Measurements from ENCODE around the gene MAP3K5.
"Not testable (repeated sequence)": the region's sequence is repeated elsewhere in the genome, so short reads cannot be mapped to it uniquely, and the experiment has no call there.

MAP3K5 gene

DNA sequence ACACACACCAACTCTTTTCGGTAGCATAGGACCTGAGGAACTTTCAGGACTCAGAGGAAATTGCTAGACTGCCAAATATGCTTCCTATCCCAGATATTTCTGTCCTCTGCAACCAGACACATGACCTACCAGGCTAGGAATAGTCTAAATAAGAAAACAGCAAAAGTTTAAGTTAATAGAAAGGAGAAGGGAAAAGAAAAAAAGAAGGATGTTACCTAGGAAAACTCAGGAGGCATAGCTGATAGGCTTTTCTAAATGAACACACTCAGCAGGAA lies 74.6 kb downstream of the MAP3K5 start:
- no peak for DNase-seq

DNA sequence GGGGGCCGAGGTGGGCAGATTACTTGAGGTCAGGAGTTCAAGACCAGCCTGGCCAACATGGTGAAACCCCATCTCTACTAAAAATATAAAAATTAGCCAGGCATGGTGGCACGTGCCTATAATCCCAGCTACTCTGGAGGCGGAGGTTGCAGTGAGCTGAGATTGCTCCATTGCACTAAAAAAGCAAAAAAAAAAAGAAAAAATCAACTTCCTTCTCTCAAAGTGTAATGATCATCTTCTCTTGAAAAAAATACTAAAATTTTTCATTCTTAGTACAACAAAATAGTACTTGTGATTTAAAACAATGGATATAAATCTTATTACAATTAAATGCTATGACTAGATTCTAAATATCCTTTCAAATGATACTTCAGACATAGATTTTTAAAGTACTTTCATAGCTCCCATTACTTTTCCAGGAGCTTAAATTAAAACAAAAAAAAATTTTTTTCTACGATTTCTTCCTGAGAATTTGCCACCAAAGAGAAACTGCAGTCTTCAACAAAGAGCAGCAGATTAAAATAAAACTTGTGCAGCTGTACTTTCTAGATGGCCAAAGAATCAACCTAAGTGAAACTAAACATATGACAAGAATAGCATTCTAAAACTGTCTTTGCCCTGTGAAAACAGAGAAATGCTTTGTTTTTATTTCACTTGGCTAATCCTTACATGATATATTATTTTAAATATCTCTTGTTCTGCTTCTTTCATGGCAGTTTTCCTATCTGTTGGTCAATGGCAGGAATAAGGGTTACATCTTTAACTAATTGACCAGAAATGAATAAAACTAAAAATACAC lies 75.2 kb downstream of the MAP3K5 start:
- no peak for DNase-seq

DNA sequence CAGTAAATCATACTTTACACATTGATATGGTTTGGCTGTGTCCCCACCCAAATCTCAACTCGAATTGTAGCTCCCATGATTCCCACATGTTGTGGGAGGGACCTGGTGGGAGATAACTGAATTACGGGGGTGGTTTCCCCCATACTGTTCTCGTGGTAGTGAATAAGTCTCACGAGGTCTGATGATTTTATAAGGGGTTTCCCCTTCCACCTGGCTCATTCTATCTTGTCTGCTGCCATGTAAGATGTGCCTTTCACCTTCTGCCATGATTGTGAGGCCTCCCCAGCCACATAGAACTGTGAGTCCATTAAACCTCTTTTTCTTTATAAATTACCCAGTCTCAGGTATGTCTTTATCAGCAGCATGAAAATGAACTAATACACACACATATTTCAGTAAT lies 79.6 kb downstream of the MAP3K5 start:
- DNase-seq: not testable (repeated sequence)

DNA sequence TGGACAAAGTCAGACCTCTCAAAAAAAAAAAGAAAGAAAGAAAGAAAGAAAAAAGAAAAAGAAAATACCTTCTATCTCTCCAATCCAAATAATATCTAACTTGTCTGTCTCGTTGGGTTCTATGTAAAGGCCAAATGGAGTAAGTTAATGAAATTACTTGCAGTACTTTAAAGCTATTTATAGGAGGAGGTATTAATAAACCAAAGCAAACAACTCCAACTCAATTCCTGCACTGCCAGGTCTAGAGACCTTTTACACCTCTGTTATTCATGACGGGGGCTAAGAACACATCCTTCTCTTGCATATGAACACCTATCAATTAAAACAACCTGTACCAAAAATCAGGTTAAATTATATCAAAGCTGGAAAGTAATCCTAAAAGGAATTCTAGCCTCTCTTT lies 80.6 kb downstream of the MAP3K5 start:
- DNase-seq: no peak

DNA sequence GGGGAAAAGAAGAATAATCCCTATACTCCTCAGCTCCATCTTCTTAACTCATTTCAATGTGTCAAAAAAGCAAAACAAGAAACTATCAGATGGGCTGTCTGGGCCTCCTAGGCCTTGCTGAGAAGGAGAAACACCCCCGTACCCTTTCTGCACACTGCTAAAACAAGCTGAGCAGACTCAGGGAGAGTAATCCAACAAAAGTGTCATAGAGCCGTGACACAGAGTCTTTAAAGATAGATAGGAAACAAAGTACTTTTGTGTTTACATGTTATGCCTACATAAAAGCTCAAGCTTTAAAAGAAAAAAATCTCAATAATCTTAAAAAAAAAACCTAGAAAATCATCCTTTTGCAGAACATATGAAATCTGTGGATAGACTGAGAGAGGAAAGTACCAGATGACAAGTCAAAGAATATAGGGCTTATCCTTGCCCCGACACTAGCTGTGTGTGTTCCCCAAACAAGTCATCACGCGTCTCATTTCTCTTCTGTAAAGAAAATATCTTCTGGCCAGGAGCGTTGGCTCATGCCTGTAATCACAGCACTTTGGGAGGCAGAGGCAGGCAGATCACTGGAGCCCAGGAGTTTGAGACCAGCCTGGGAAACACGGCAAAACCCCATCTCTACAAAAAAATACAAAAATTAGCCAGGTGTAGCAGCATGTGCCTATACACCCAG lies 81.3 kb downstream of the MAP3K5 start:
- DNase-seq: no peak

DNA sequence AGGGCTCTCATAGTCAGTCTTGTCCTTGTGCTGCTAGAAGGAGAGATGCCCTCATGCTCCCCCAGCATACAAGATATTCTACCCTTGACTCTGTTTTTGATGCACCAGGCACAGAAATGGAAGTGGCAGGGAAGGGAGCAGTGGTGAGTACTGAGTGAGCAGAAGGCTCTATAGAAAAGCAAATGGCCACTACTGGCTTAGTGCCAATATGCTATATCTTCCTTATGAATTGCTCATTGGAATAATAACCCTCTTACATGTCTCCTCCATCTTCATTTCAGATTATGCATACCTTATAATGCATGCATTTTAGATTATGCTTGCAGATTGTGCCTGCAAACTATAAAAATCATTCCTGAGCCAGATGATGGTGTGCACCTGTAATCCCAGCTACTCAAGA lies 82.8 kb downstream of the MAP3K5 start:
- no peak for DNase-seq

DNA sequence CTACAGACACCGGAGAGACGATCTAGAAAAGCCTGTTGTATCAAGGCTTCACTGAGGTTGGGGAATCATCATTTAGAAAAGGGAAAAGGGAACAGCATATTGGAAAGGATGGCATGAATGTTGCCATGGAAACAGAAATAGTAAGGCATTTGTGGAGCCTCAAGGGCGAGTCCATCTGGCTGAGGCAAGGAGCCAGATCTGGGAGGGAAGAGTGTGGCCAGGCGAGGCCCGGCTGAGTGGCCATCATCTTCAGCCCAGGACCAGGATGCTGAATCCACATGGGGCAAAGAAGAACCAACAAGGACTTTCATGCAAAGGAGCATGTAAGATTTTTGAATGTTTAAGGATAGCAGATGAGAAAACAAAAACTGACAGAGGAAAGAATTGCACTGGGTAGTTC lies 85.8 kb downstream of the MAP3K5 start:
- no peak for DNase-seq

DNA sequence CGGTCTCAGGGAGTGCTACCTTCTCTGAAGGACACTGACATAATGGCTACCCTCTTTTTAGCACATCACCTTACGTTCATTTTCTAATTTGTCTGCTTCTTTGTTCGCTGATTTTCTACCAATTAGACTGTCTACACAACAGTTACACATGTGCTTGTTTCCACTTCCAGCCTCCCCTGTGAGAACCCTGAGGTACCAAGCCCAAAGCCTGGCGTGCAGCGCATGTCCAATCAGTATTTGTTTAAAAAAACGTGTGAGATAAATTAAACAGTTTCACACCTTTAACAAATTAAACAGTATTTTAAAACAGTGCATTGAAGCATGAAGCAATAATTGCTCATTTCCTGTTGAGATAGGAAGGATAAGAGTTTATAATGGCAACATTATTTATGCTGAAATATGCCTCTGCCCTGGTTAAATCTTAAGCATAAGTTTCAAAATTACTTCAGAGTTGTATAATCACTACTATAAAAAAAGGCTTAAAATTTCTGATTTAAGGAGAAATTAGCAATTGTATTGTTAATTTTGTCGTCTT lies 88.9 kb downstream of the MAP3K5 start:
- DNase-seq: no peak

DNA sequence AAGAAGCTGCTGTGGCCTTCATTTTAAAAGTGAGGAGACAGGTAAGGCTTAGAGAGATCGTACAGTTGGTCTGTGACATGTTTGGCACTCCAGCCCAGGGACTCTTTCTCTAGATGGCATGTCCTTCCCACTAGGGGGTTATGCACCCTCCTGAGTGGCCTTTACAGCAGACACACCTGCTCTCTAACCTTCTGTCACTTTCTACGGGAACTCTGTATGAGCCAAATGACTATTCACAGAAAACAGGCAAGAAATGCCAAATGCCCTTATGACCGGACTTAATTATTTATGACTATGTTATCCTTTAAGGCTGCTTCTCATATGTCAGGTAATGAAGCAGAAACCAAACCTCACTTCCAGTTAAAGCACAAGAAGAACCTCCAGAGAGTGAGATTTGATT lies 91.2 kb downstream of the MAP3K5 start:
- no peak for DNase-seq

DNA sequence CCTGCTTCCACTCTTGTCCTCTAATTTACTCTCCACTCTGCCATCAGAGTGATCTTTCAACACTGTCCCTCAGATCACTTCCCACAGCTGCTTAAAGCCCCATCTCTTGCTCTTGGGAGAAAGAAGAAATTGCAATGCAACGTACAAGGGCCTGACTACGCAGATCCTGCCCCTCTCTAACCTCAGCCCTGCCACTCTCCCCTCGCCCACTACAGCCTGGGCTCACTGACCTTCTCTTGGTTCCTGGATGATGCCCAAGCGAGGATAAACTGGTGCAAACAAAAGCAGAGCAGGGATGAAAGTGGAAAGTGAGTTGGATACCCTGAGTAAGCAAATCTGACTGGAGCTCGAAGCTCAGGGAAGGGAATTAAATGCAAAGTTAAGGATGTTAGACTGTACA lies 92.9 kb downstream of the MAP3K5 start:
- DNase-seq: no peak

DNA sequence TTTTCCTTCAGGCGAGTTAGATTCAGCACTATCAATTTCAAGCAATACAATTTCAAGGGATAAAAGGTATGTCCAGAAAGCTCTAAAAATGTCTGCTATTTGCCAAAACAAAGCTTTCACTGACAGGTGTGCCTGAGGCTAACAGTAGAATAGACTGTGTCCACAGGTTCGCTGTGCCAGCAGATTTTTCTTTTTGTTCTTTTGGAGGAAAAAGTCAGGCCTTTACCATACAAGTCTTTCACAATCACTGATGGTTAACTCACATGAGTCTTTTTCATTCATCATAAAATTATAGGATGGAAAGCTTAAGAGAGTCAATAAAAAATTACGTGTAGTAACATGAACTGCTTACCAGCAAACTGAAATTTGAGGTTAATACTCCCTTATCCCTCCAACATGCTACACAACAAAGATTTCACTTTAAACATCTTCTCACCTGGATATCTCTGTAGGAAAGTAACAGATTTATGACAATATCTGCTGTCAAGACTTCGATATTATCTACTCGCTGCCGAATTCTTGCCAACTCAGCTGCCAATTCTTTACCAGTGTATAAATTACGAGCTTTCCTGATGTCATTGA lies 95.4 kb downstream of the MAP3K5 start:
- no peak for DNase-seq

DNA sequence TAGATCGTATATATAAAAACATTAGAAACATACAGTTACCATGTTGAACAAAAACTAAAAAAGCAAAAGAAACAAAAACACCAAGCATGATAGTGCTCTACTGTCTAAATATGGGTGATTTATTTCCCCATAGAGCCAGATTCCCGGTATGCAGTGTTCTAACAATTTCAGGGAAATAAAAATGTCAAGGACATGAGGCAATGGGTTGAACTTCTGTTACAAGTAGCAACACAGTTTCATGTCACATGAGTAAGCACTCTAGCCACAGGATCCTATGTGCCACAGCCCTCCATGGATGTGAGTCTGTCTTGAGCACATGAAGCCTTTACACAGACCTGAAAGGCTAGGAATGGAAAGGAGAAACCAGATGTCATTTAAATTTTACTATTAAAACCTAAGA lies 96.0 kb downstream of the MAP3K5 start:
- DNase-seq: no peak

DNA sequence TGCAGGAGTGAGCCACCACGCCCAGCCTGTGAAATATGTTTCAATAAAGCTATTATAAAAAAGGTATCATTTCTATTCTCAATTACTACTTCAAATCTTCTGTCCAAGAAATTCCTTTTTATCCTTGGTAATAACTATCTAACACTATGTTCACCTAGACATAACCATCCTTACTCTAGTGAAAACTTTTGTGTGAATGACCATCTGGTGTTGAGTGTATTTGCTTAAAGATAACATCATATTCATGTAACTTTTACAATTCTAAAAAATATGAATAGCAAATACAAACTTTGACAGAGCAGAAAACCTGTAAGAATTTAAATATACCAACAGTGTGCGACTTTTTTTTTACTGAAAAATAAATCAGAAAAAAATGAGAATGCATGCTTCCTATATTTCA lies 96.9 kb downstream of the MAP3K5 start:
- DNase-seq: no peak

DNA sequence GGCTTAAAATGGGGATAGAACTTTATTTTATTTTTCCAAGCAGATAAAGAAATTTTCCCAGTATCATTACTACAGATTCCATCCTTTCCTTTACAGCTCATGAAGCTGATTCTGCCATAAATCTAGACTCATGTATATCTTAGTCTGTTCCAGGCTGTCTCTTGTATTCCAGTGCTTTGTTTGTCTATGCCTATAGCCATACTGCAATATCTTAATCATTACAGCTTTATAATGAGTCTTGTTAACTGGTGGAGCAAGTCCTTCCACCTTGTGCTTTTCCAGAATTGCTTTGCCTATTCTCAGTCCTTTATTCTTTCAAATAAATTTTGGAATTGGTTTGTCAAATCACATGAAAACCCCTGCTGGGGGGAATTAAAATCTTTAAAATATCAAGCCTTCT lies 99.2 kb downstream of the MAP3K5 start:
- DNase-seq: no peak

DNA sequence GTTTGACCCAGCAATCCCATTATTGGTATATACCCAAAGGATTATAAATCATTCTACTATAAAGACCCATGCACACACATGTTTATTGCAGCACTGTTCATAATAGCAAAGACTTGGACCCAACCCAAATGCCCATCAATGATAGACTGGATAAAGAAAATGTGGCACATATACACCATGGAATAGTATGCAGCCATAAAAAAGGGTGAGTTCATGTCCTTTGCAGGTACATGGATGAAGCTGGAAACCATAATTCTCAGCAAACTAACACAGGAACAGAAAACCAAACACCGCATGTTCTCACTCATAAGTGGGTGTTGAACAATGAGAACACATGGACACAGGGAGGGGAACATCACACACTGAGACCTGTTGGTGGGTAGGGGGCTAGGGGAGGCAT lies 104.4 kb downstream of the MAP3K5 start:
- DNase-seq: not testable (repeated sequence)

DNA sequence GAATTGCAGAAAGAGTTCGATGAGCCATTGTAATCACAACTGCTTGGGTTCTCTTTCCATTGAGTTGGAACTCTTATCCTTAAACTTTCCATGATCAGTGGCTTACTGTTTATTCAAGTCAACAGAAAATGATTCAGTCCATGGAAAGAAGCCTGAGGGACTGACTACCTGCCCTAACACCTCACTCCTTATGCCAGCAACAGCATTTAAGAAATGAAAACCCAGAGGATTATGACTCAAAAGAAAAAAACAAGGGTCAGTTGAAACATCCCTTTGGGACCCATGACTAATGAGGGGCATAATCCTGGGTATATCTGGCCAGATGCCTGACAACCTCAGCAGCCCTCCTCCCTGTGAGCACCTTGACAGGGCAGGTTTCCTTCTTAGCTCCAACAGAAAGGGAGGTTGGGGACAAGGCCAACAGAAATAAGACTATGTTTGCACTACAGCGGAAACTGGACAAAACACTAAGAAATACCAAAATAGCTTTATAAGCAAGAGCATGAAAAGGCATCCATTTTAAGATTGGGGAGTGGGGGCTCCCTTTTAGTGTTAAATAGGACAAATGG lies 106.7 kb downstream of the MAP3K5 start:
- DNase-seq: no peak

DNA sequence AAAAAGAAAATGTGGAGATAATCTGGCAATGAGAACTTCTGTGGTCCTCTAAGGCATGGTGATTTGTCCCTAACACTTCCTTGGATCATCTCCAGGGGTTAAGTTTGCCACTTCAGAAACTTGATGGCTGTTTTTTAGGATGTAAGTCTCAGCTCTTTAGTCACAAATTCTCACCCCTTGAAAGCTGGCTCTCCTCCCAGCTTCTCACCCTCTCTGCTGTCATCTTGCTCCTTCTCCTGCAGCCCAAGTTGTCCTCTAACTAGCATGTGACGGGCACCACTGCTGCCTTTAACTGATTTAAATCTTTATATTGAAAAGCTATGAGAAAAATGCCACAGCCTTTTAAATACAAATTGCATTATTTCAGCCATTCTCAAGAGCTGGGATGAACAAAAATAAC lies 107.8 kb downstream of the MAP3K5 start:
- no peak for DNase-seq

DNA sequence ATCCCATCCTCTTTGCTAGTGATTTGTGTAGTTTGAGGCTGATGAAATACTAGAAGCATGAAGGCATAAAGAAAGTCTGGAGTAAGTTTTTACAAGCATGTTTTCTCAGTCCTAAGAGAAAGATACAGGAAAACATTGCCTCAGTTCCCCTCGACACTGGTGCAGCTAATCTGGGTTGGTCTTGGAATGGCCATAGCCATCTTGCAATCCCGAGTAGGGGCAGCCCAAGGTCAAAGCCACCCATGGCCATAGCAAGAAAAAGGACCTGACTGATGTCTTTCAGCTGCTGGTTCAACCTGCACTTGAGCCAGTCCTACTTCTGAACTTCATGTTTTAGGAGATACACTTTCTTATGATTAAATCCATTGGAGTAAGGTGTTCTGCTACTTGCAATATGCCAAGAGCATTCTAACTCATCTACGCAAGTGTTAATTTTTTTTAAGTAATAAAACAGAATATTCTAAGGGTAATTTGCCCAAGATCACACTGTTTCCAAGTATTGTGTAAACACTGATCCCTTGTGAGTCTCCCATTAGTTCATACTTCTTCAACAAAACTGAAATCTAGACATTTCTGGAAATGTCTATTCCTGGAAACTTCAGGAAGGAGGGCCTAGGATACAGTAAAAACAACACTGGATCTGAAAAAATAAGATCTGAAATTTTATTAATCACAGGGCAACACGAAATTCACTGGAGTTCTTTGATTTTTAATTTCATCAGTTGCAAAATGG lies 108.9 kb downstream of the MAP3K5 start:
- no peak for DNase-seq

DNA sequence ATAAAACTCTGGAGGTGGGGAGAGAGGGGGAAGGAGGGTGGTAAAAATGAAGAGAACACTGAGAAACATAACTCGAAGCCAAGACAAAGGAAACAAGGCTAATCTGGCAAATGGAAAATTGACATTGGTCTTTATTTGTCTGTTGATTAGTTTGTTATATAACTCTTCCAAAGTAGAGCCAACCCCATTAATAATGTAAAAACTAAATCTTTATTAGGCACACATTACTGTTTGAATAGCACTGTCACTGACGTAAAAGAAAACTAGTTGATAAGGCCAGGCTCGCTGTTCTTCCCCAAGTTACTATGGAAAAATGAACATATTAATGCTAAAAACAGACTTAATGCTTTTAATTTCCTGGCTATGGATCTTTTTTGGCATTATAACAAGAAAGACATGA lies 110.0 kb downstream of the MAP3K5 start:
- DNase-seq: no peak

DNA sequence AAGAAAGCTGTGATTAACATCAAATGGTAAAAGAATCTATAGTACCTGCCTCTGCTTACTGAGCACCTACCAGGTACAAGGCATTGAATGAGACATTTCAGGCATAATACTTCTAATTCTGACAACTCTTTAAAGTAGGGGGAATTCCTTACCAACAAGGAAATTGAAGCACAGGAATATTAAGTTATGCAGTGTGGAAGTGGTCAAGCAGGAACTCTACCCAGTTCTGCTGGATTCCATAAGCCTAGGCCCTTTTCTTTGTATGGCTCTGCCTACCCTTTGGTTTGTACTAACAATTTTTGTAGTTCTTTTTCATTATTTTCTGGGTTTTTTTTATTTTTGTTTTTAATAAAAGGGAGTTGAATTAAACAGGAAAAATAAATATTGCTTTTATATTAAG lies 114.5 kb downstream of the MAP3K5 start:
- DNase-seq: no peak

DNA sequence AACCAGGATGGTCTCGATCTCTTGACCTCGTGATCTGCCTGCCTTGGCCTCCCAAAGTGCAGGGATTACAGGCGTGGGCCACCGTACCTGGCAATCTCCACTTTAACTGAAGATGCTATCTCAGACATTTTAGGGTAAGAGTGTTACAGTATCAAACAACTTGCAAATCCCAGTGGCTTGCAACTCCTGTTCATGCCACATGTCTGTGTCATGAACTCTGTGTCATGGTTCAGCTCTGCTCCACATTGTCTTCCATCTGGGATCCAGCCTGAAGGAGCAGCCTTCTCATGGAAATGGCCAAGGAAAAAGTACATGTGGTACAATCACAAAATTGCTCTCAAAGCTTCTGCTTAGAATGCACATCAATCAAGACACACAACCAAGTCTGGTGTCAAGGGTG lies 114.9 kb downstream of the MAP3K5 start:
- no peak for DNase-seq

DNA sequence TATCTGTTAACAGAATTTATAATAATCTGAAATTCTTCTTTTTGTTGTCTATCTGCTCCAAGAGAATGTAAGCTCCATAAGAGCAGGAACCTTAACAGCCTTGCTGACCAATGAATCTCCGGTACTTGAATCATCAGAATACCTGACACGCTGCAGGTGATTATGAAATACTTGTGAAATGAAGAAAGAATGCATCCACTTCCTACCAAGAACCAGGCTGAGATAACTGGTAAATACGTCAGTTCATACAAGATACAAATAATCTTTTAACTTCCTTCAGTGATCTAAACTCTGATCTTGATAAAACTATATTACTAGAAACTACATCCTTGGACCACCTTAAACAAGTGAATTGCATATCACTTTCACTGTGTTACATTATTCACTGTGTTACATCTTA lies 116.2 kb downstream of the MAP3K5 start:
- no peak for DNase-seq

DNA sequence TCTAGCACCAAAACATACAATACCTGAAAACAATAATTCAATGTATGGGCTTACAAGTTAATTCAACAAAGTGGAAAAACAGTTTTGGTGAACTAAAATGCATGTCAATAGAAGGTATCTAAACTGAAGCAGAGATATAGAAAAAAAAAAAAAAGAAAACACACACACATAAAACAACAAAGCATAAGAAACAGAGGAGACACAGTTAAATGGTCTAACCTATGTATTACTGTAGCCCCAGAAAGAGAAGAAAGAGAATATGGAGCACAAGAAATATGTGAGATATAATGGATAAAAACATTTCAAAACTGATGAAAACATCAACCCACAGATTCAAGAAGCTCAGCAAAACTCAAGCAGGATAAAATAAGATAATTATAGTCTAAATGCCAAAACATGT lies 118.7 kb downstream of the MAP3K5 start:
- DNase-seq: no peak
